GM12891 (cell line): ENCODE results near the gene MAD2L2.

ENCODE experiments used
- PAX5 ChIP-seq: IDR thresholded peaks from 2 replicates; pipeline ENCODE4 v1.6.1; 2011; ENCODE audit warnings: low read length, moderate library complexity, mild to moderate bottlenecking; ENCODE audit not compliant: insufficient read depth, severe bottlenecking
- POLR2A ChIP-seq: IDR thresholded peaks from 2 replicates; pipeline ENCODE4 v1.6.1; 2011; ENCODE audit warnings: low read depth, low read length, control low read depth
- POLR2AphosphoS5 ChIP-seq: IDR thresholded peaks from 2 replicates; pipeline ENCODE4 v1.6.1; 2011; ENCODE audit warnings: low read depth, low read length, control low read depth
- POU2F2 ChIP-seq: IDR thresholded peaks from 2 replicates; pipeline ENCODE4 v1.6.1; 2011; ENCODE audit warnings: low read depth, mild to moderate bottlenecking, control low read depth, low read length, moderate library complexity
- SPI1 ChIP-seq: IDR thresholded peaks from 2 replicates; pipeline ENCODE4 v1.6.1; 2011; ENCODE audit warnings: low read depth, low read length, control low read depth

DNA sequence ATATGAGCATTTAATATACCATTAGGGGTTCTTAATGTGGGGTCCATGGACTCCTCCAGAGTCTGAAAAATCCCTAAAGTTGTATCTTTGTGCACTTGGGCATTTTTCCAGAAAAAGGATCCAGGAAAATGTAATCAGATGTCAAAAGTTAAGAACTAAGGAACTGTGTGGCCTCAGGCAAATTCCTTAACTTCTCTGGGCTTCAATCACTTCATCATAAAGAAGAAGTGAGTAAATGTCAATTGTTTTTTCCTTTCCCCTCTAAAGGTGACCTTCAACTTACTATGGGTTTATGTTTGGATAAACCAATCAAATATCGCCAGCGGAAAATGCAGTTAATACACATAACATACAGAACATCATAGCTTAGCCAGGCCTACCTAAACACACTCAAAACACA, 2.5 kb downstream of the MAD2L2 start:
- TF ChIP-seq POLR2A (no peak), POLR2AphosphoS5 (no peak), POU2F2 (no peak), PAX5 (no peak), SPI1 (no peak)
